PC-9 (cell line): ENCODE measurements around the gene TBC1D24. TPM values are rescaled to one million over a fixed set of nuclear protein-coding genes. Genes with fewer than 3 reads are reported as not detected.

Source experiments
- BruUV-seq: library from RNA; stranded (reverse); fragments of 400-500 nt; replicated peaks from 2 replicates; lab custom pipeline; 2021; lab: Mats Ljungman, UMichigan
- CTCF ChIA-PET: fragments of 300-600 bp; sonication (Branson Sonifier 250); formaldehyde crosslinking; loops from one replicate; lab custom pipeline; 2022; ENCODE audit warnings: antibody characterized with exemption; lab: Charles Lee
- POLR2A ChIA-PET: fragments of 300-600 bp; sonication (Branson Sonifier 250); formaldehyde crosslinking; loops from one replicate; lab custom pipeline; 2022; ENCODE audit warnings: antibody characterized with exemption; ENCODE audit not compliant: unreplicated experiment; lab: Charles Lee
- DNase-seq, 2 experiments: peaks; one replicate each; pipeline versions ENCODE4 v3.0.0 to v3.0.0-alpha.2; 2015 to 2022; ENCODE audit warnings: mixed read lengths in 1 of 2
- H2AFZ ChIP-seq: fragments of 200-600 bp; sonication (generic); 2 replicates; pipeline ENCODE4 v1.8.1; 2017; ENCODE audit warnings: antibody characterized with exemption
- H3F3A ChIP-seq: fragments of 200-600 bp; sonication (generic); 2 replicates; pipeline ENCODE4 v1.8.1; 2017; ENCODE audit warnings: antibody characterized with exemption, mild to moderate bottlenecking, low read depth; ENCODE audit not compliant: insufficient read depth
- H3K27ac ChIP-seq: fragments of 200-600 bp; sonication (generic); 2 replicates; pipeline ENCODE4 v1.6.1; 2016; ENCODE audit warnings: mixed run types
- H3K27me3 ChIP-seq: fragments of 200-600 bp; sonication (generic); 2 replicates; pipeline ENCODE4 v1.6.1; 2016; ENCODE audit warnings: low read depth, mixed run types; ENCODE audit not compliant: insufficient read depth
- H3K36me3 ChIP-seq: fragments of 200-600 bp; sonication (generic); 2 replicates; pipeline ENCODE4 v1.6.1; 2016; ENCODE audit warnings: low read depth, mixed run types
- H3K4me1 ChIP-seq: fragments of 200-600 bp; sonication (generic); replicated peaks from 2 replicates; pipeline ENCODE4 v1.6.1; 2016; ENCODE audit warnings: mixed run types; ENCODE audit not compliant: insufficient read depth
- H3K4me2 ChIP-seq: fragments of 200-600 bp; sonication (generic); 2 replicates; pipeline ENCODE4 v1.6.1; 2017; ENCODE audit warnings: mixed run types
- H3K4me3 ChIP-seq: fragments of 200-600 bp; sonication (generic); 2 replicates; pipeline ENCODE4 v1.6.1; 2016; ENCODE audit warnings: mixed run types
- H3K79me2 ChIP-seq: fragments of 200-600 bp; sonication (generic); 2 replicates; pipeline ENCODE4 v1.6.1; 2017; ENCODE audit warnings: low read depth, mixed run types
- H3K9me2 ChIP-seq: fragments of 200-600 bp; sonication (generic); 2 replicates; pipeline ENCODE4 v1.8.1; 2017; ENCODE audit warnings: mild to moderate bottlenecking; ENCODE audit not compliant: insufficient read depth
- H3K9me3 ChIP-seq: fragments of 200-600 bp; sonication (generic); 2 replicates; pipeline ENCODE4 v1.8.1; 2016; ENCODE audit warnings: low read depth; ENCODE audit not compliant: insufficient read depth
- H4K20me1 ChIP-seq: fragments of 200-600 bp; sonication (generic); 2 replicates; pipeline ENCODE4 v1.8.1; 2017; ENCODE audit not compliant: insufficient read depth
- CTCF ChIP-seq: fragments of 200-600 bp; sonication (generic); conservative IDR thresholded peaks from 2 replicates; pipeline ENCODE4 v1.6.1; 2017; ENCODE audit warnings: mixed run types, antibody characterized with exemption, mild to moderate bottlenecking, moderate library complexity
- EZH2 ChIP-seq: fragments of 200-600 bp; sonication (generic); IDR thresholded peaks from 2 replicates; pipeline ENCODE4 v1.8.0; 2017; ENCODE audit warnings: antibody characterized with exemption, low read depth
- intact Hi-C: fragments of 100-400 bp; cut with micrococcal nuclease; formaldehyde crosslinking; loops from one replicate; pipeline ENCODE4 v1.10.0; 2022; ENCODE audit not compliant: unreplicated experiment
- total RNA-seq: library from RNA; stranded (reverse); gene quantifications from 2 replicates; pipeline ENCODE4 v1.2.3, GENCODE V29; 2021

TBC1D24 gene
- total RNA-seq, 1 experiment from 2014 or later = 30.0 TPM

- H4K20me1 ChIP-seq = peaks cover 2% of the 10 kb centered on the region; the same call in 1 of the 2 replicates
- no peaks in the 10 kb centered on the region for H3K9me2 ChIP-seq
- ChIA-PET CTCF (no interaction called here), POLR2A (interaction anchor here (0.6 to 0.7 kb wide), 2 partner anchors 168 to 213 kb away, joined by 3 to 6 read pairs; no protein-coding TSS in a partner anchor)
- no peaks in the 10 kb centered on the region for H3K27me3 ChIP-seq
- no peaks in the 10 kb centered on the region for H3K9me3 ChIP-seq
- peaks cover 5% of the 10 kb centered on the region; the same call in 1 of the 2 replicates for H3K79me2 ChIP-seq
- H2AFZ ChIP-seq = no peak overlapping the region
- no peak overlapping the region for H3K4me3 ChIP-seq
- no peak overlapping the region for H3K27ac ChIP-seq
- H3F3A ChIP-seq = peaks cover 29% of the 10 kb centered on the region; the same call in 1 of the 2 replicates
- TF ChIP-seq EZH2 = no peak
- no peak for TF ChIP-seq CTCF
- H3K36me3 ChIP-seq = no peaks in the 10 kb centered on the region
- peaks cover 19% of the 10 kb centered on the region; the same call in 1 of the 2 replicates for H3K4me1 ChIP-seq
- intact Hi-C loops = no loop called here
- no peak overlapping the region for H3K4me2 ChIP-seq
- no TSS peak for BruUV-seq
- no peak for DNase-seq
These were observed 4.3 kb upstream of the TBC1D24 start for GRCh38 chr16:2470603-2471015.

GRCh38 chr16:2471016-2471652, 3.8 kb upstream of the TBC1D24 start, which contains the start of gene NTN3:
Gene NTN3, plus strand, starts transcription at chr16:2471297. Its CDS starts 405 bp downstream, at chr16:2471702.
- Histone ChIP-seq H3K36me3 (no peaks in the 10 kb centered on the region), H3K27ac (no peak within 1 kb of the TSS), H3K79me2 (peaks cover 10% of the 10 kb centered on the region), H3K9me2 (no peaks in the 10 kb centered on the region), H4K20me1 (peaks cover 4% of the 10 kb centered on the region; the same call in 1 of the 2 replicates), H3F3A (peaks cover 28% of the 10 kb centered on the region; the same call in 1 of the 2 replicates), H2AFZ (no peak within 1 kb of the TSS), H3K4me2 (no peak within 1 kb of the TSS), H3K9me3 (no peaks in the 10 kb centered on the region), H3K4me3 (no peak within 1 kb of the TSS), H3K4me1 (peaks cover 24% of the 10 kb centered on the region; the same call in 1 of the 2 replicates), H3K27me3 (no peaks in the 10 kb centered on the region)
- no peak for TF ChIP-seq CTCF
- no peak for TF ChIP-seq EZH2
- ChIA-PET POLR2A (interaction anchor here (0.6 kb wide), 1 partner anchor 213 kb away, joined by 6 read pairs; no protein-coding TSS in a partner anchor), CTCF (no interaction called here)
- intact Hi-C loops = no loop called here
- BruUV-seq = no TSS peak
- peak in 1 of 2 experiments; percentile 28 for DNase-seq

- Histone ChIP-seq H3K27ac (no peak overlapping the region), H2AFZ (no peak overlapping the region), H3K4me3 (no peak overlapping the region), H3K36me3 (no peaks in the 10 kb centered on the region), H3K4me2 (no peak overlapping the region), H3K4me1 (peaks cover 27% of the 10 kb centered on the region; the same call in 1 of the 2 replicates), H3K27me3 (no peaks in the 10 kb centered on the region), H3K9me2 (no peaks in the 10 kb centered on the region), H3F3A (peaks cover 30% of the 10 kb centered on the region; the same call in 1 of the 2 replicates), H4K20me1 (peaks cover 10% of the 10 kb centered on the region), H3K79me2 (peaks cover 13% of the 10 kb centered on the region), H3K9me3 (no peaks in the 10 kb centered on the region)
- intact Hi-C loops = no loop called here
- CTCF ChIA-PET = no interaction called here
- POLR2A ChIA-PET = no interaction called here
- no TSS peak for BruUV-seq
- no peak for TF ChIP-seq EZH2
- TF ChIP-seq CTCF = no peak
- no peak for DNase-seq
These were observed 3.1 kb upstream of the TBC1D24 start for GRCh38 chr16:2471653-2472487.
